ENCODE results near the gene AMFR. TPM values are rescaled to one million over a fixed set of nuclear protein-coding genes. Genes with fewer than 3 reads are reported as not detected.

The AMFR gene
- total and polyA plus RNA-seq, 10 donors: 48.1 to 249 (median 99.3) TPM

GRCh38 chr16:56324406-56324805 is 100.9 kb downstream of the AMFR start:
- H3K4me3 ChIP-seq: no peak overlapping the region
- no peak for DNase-seq
- no peaks in the 10 kb centered on the region for H3K36me3 ChIP-seq
- H3K4me1 ChIP-seq: no peaks in the 10 kb centered on the region
- TF ChIP-seq, protein P1, sequence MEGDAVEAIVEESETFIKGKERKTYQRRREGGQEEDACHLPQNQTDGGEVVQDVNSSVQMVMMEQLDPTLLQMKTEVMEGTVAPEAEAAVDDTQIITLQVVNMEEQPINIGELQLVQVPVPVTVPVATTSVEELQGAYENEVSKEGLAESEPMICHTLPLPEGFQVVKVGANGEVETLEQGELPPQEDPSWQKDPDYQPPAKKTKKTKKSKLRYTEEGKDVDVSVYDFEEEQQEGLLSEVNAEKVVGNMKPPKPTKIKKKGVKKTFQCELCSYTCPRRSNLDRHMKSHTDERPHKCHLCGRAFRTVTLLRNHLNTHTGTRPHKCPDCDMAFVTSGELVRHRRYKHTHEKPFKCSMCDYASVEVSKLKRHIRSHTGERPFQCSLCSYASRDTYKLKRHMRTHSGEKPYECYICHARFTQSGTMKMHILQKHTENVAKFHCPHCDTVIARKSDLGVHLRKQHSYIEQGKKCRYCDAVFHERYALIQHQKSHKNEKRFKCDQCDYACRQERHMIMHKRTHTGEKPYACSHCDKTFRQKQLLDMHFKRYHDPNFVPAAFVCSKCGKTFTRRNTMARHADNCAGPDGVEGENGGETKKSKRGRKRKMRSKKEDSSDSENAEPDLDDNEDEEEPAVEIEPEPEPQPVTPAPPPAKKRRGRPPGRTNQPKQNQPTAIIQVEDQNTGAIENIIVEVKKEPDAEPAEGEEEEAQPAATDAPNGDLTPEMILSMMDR (IDR thresholded peaks at IDR 0.05 in 8 of 11, conservative IDR thresholded peaks at IDR 0.05 in 3 of 11): no peak
- no peak for TF ChIP-seq POLR2AphosphoS5 (IDR thresholded peaks at IDR 0.05)
- no peak for TF ChIP-seq POLR2A (IDR thresholded peaks at IDR 0.05)
- intact Hi-C loops (cut with DNase I; ENCODE audit: low total_unique reads): no loop called here
- H3K27me3 ChIP-seq (replicated peaks in 1 of 7): no peaks in the 10 kb centered on the region
- H3K27ac ChIP-seq: no peak overlapping the region
- WGBS, 5 donors: 84 to 92% (median 89%) methylated on average over 8 to 9 of the region's 9 CpGs
- no peaks in the 10 kb centered on the region for H3K9me3 ChIP-seq

GRCh38 chr16:56321571-56321970 is 103.8 kb downstream of the AMFR start:
- intact Hi-C loops (cut with DNase I; ENCODE audit: low total_unique reads): no loop called here
- peaks cover 0 to 11% (median 7%) of the 10 kb centered on the region in 6 donors for H3K4me1 ChIP-seq
- no peak overlapping the region for H3K4me3 ChIP-seq
- no peaks in the 10 kb centered on the region for H3K9me3 ChIP-seq
- WGBS, 5 donors: 82 to 97% (median 83%) methylated on average over 9 of the region's 9 CpGs
- no peak for TF ChIP-seq POLR2AphosphoS5 (IDR thresholded peaks at IDR 0.05)
- no peak for TF ChIP-seq POLR2A (IDR thresholded peaks at IDR 0.05)
- TF ChIP-seq, protein P1 (IDR thresholded peaks at IDR 0.05 in 8 of 11, conservative IDR thresholded peaks at IDR 0.05 in 3 of 11): no peak
- DNase-seq: no peak
- no peak overlapping the region for H3K27ac ChIP-seq
- H3K27me3 ChIP-seq (replicated peaks in 1 of 7): peaks cover 0 to 7% (median 0%) of the 10 kb centered on the region in 7 donors
- H3K36me3 ChIP-seq: no peaks in the 10 kb centered on the region

GRCh38 chr16:56320811-56321558 is 104.4 kb downstream of the AMFR start:
- 35 to 47% (median 44%) methylated on average over 7 of the region's 7 CpGs for WGBS, 5 donors

DNA sequence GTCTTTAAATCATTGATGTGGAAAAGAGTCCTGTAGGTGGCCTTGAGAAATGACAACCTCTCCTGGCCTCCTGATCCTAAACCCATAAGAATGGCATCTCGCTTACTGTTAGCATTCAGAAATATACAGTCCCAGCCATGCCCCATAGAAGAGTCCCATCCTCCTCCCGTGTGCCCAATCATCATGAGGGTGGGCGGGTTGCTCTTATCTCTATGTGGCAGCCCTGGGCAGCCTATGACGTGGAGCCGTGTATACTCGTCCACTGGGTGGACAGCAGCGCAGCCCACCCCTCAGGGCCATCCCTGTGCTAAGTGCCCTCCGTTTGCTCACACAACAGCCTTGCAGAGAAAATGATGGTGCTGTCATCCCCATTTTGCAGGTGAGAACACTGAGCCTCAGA is 105.3 kb downstream of the AMFR start:
- H3K9me3 ChIP-seq: no peaks in the 10 kb centered on the region
- H3K4me3 ChIP-seq: no peak overlapping the region
- peaks cover 0 to 7% (median 0%) of the 10 kb centered on the region in 7 donors for H3K27me3 ChIP-seq (replicated peaks in 1 of 7)
- intact Hi-C loops (cut with DNase I; ENCODE audit: low total_unique reads): no loop called here
- no peak for DNase-seq
- WGBS, 5 donors: 87 to 90% (median 89%) methylated on average over 8 of the region's 8 CpGs
- H3K36me3 ChIP-seq: no peaks in the 10 kb centered on the region
- TF ChIP-seq POLR2A (IDR thresholded peaks at IDR 0.05): no peak
- no peak for TF ChIP-seq POLR2AphosphoS5 (IDR thresholded peaks at IDR 0.05)
- TF ChIP-seq, protein P1 (IDR thresholded peaks at IDR 0.05 in 8 of 11, conservative IDR thresholded peaks at IDR 0.05 in 3 of 11): no peak
- H3K27ac ChIP-seq: no peak overlapping the region
- peaks cover 0 to 11% (median 7%) of the 10 kb centered on the region in 6 donors for H3K4me1 ChIP-seq

More at GRCh38 chr16:56320811-56321558, 104.4 kb downstream of the AMFR start:
- Histone ChIP-seq H3K9me3 (no peaks in the 10 kb centered on the region), H3K27ac (no peak overlapping the region), H3K27me3 (replicated peaks in 1 of 7) (peaks cover 0 to 7% (median 0%) of the 10 kb centered on the region in 7 donors), H3K4me1 (peaks cover 0 to 11% (median 7%) of the 10 kb centered on the region in 6 donors), H3K36me3 (no peaks in the 10 kb centered on the region), H3K4me3 (no peak overlapping the region)
- no peak for DNase-seq
- intact Hi-C loops (cut with DNase I; ENCODE audit: low total_unique reads): no loop called here
- TF ChIP-seq, protein P1 (IDR thresholded peaks at IDR 0.05 in 8 of 11, conservative IDR thresholded peaks at IDR 0.05 in 3 of 11): no peak
- TF ChIP-seq POLR2AphosphoS5 (IDR thresholded peaks at IDR 0.05): no peak
- no peak for TF ChIP-seq POLR2A (IDR thresholded peaks at IDR 0.05)

Data from spleen (tissue), 11 donors.